Nucleus accumbens (tissue), 56 donors: ENCODE results near the gene GCNT2.
"Not testable (repeated sequence)": the region's sequence is repeated elsewhere in the genome, so short reads cannot be mapped to it uniquely, and the experiment has no call there.

Source experiments
- DNase-seq, 56 donors: peaks; one replicate each; lab custom pipeline; 2025; lab: John Stamatoyannopoulos, UW

Gene GCNT2

DNA sequence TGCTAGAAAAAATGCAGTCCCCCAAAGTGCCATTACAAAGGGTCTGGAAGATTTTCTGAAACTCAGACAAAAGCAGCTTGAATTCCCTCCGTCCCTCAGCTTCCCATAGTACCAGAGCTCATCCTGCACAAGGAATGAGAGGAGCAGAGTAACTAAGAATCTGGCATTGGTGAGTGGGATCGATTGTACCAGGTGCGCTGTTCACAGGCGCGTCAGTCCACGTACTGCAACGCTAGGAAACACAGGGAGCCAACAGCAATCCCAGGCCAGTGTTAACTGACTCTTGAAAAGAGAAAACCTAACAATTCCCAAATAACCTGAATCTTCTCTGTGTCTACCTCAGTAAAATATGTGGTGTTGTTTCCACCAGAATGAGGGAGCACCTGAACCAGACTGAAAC is 77.9 kb downstream of the GCNT2 start:
- no peak for DNase-seq

DNA sequence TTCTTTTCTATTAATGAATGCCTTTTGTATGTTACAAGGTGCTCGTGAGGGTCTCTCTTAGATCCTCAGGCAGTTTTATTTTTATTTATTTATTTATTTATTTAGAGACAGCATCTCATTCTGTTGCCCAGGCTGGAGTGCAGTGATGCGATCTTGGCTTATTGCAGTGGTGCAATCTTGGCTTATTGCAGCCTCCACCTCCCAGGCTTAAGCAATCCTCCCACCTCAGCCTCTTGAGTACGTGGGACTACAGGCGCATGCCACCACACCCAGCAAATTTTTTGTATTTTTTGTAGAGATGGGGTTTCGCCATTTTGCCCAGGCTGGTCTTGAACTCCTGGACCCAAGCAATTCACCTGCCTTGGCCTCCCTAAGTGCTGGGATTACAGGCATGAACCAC is 79.5 kb downstream of the GCNT2 start:
- DNase-seq, result not testable (repeated sequence)

DNA sequence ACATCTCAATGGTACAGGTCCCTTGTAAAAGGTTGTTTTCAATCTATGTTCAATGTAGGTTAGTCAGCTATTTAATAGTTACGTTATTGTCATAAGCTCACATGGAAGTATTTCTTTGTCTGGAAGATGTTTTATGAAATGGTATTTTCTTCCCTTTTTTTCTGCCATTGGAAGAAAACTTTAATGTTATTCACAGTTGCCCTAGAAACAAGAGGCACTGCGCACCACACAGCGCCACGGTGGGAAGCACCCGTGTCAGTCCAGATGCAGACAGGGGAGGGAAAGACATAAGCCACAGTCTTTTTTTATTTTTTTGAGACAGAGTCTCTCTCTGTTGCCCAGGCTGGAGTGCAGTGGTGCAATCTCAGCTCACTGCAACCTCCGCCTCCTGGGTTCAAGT is 82.1 kb downstream of the GCNT2 start:
- peak in 7 of 56 donors; percentile 3 to 41 (median 9) for DNase-seq

DNA sequence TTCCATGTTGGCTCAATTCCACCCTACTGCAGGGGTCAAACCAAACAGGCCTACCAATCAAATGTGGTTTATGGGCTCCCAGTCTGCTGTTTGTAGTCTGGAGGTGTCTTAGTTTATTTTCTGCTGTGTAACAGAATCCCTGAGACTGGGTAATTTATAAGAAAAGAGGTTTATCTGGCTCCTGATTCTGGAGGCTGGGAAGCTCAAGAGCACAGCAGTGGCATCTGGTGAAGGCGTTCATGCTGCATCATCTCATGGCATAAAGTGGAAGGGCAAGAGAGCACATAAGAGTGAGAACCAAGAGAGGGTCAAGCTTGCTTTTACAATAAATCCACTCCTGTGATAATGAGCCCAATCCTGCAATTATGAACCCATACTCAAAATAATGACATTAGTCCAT is 87.9 kb downstream of the GCNT2 start:
- no peak for DNase-seq

DNA sequence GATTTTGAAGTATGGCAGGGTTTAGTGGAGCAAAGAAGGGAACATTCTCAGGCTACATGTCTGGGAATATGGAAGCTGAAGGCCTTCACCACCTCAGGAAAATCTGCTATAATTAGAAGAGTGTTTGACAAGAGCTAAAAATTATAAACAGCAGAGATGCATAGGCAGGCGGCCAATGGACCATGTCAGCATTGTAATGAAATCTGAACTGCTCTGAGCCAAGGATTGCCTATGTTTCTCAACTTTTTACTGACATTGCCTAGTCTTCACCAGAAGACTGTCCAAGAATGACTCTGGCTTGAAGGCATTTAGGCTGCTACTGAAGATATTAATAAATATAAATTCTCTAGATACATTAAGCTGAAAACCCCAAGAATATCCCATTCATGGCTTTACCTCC is 89.1 kb downstream of the GCNT2 start:
- no peak for DNase-seq

DNA sequence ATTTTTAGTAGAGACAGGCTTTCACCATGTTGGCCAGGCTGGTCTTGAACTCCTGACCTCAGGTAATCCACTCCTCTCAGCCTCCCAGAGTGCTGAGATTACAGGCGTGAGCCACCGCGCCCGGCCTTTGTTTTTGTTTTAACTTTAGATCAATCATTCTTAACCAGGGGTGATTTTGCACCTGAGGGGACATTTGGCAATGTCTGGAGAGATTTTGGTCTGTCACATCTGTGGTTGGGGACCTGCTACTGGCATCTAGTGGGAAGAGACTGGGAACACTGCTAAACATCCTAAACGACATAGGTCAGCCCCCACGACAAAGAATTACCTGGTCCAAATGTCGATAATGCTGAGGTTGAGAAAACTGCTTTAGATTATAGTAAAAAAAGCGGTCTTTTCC is 91.0 kb downstream of the GCNT2 start:
- DNase-seq, result no peak

DNA sequence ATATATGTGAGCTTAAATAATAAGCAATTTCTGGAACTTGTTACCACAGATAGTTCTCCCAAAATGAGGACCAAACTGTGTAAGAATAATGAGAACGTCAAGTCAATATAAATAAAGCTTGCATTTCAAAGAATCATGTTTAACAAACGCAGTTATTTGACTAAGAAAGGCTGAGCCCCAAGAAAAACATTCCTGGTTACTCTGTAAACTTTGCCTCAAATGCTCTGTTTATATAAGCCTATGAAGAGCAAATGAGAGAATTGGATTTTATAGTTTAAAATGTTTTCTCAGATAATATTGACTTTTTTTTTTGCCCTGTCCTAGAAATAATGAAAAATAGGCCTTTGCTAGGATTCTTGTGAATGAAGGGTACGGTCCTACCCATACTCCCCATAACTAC is 91.9 kb downstream of the GCNT2 start:
- DNase-seq, result no peak

DNA sequence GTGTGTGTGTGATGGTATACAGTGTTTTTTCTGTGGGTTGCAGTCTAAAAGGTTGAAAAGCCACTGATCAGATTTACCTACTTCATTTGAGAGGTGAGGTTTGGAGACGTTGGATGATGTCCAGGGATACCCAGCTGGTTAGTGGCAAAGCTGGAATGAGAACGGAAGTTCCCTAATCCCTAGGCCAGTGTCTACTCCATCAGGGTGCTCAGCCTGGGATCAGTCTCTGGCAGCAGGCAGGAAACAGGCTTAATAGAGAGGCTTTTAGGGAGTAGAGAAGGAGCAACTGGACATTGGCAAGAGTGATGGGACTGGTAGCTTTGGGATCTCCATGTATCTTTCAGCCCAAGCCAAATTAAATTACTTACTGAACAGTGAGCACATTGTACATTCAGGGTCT is 92.6 kb downstream of the GCNT2 start:
- DNase-seq, result no peak

DNA sequence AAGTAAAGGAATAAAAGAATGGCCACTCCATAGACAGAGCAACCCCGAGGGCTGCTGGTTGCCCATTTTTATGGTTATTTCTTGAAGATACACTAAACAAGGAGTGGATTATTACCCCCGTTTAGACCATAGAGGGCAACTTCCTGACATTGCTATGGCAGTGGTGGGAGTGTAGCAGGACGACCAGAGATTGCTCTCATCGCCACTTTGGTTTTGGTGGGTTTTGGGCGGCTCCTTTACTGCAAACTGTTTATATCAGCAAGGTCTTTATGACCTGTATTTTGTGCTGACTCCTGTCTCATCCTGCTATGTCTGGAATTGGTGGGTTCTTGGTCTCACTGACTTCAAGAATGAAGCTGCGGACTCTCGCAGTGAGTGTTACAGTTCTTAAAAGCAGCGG is 94.5 kb downstream of the GCNT2 start:
- DNase-seq, result no peak

DNA sequence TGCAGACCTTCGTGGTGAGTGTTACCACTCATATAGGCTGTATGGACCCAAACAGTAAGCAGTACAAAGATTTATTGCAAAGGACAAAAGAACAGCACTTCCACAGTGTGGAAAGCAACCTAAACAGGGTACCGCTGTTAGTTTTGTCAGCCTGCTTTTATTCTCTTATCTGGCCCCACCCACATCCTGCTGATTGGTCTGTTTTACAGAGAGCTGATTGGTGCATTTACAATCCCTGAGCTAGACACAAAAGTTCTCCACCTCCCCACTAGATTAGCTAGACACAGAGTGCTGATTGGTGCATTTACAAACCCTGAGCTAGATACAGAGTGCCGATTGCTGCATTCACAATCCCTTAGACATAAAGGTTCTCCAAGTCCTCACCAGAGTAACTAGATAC is 95.1 kb downstream of the GCNT2 start:
- not testable (repeated sequence) for DNase-seq

DNA sequence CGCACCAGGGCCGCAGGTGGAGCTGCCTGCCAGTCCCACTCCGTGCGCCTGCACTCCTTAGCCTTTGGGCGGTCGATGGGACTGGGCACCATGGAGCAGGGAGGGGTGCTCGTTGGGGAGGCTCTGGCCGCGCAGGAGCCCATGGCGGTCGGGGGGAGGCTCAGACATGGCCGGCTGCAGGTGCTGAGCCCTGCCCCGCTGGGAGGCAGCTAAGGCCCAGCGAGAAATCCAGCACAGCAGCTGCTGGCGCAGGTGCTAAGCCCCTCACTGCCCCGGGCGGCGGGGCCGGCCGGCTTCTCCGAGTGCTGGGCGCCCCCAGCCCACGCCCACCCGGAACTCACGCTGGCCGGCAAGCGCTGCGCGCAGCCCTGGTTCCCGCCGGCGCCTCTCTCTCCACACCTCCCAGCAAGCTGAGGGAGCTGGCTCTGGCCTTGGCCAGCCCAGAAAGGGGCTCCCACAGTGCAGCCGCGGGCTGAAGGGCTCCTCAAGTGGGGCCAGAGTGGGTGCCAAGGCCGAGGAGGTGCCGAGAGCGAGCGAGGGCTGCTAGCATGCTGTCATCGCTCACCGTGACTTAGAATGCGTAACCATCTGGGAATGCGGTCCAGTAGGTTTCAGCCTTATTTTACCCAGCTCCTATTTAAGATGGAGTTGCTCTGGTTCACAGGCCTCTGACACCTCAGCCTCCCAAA is 96.0 kb downstream of the GCNT2 start:
- DNase-seq, result no peak

DNA sequence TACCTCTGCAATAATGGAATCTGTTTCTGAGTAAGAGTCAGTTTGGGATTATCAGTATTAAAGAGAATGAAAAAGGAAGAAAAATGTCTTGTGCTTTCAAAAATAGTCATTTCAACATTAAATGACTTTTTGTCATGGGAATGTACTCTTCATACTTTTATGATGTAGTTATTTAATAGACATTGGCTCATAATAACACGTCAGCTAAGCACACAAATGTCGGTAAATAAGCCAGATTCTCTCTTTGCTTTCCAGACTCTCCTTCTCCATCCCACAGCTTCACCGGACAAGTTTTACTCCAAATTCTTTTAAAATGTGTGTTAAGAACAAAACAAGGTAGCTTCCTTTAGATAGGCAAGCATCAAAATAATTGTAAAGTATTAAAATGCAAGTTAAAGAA is 97.3 kb downstream of the GCNT2 start:
- no peak for DNase-seq

DNA sequence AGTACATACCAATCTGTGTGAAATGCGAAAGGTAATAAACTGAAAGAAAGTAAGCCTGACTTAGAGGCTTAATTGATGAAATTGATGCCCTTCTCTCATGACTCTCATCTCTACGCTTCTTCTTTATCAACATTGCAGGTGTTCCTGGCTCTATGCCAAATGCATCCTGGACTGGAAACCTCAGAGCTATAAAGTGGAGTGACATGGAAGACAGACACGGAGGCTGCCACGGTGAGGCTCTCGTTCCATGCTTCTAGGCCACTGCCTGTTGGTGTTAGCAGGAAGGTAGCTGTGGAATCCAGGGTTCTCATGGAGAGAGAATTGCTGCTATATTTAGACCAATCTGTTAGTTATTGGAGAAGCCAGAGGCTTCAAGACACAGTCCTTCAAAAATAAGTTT is 100.1 kb downstream of the GCNT2 start:
- no peak for DNase-seq

DNA sequence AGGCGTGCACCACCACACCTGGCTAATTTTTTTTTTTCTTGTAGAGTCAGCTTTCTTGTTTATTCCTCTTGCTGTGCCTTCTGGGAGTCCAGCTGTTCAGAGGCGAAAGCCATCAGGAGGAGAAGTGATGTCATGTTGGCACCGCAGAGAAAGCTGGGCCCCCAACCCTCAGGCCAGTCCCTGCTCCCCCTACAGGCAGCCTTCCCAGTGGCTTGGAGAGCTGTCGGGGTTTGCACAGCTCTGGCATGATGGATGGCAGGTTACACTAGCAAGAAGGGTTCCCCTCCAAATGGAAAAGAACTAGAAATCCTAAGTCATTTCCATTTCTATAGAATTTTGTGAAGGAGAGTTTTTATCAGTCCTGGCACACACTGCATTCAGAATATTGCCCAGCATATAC is 100.7 kb downstream of the GCNT2 start:
- no peak for DNase-seq

DNA sequence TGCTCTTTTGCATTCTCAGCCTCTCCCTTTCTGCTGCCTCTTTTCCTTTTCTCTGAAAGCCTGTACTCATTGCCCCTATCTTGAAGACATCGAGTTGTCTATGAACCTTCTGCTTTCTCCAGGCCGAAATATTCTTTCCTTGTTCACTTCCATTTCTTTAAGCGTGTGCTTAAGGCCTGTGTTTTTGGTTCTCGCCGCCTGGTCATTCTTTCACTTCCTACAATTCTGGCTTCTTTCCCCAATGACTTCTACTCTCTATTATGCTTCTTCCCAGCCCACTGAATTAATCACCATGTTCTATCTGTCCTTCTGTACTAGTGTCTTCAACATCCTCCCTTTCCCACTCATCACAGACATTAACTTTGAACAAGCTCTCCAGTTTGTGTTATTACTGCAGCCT is 103.7 kb downstream of the GCNT2 start:
- DNase-seq, result no peak

DNA sequence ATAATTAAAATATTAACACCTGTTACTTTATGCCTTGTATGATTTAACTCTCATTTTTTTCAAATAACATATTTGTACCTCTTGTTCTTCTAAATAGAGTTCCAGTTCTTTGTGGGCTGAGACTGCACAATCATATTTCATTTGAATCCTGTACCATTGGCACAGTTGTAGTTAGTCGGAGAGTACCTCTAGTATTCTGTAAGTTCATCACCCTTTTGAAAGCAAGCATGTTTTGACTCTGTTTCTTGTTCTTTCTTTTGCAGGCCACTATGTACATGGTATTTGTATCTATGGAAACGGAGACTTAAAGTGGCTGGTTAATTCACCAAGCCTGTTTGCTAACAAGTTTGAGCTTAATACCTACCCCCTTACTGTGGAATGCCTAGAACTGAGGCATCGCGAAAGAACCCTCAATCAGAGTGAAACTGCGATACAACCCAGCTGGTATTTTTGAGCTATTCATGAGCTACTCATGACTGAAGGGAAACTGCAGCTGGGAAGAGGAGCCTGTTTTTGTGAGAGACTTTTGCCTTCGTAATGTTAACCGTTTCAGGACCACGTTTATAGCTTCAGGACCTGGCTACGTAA is 105.1 kb downstream of the GCNT2 start:
- no peak for DNase-seq

DNA sequence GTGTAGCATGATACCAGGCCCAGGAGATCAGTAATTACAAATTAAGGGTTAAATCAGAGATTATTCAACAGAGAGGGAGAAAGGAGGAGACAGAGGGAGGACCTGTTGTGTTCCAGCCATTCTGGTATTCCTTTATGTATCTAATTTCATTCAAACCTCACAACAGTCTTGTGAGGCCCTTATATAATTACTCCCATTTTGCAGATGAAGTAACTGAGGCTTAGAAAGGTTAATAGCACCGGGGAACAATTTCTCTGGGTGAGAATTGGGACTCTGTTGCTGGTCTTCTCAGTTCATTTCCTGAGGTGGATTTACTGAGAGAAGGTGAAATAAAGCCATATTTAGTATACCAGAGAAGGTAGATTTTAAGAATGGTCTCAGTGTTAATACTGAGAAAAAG is 106.6 kb downstream of the GCNT2 start:
- no peak for DNase-seq

DNA sequence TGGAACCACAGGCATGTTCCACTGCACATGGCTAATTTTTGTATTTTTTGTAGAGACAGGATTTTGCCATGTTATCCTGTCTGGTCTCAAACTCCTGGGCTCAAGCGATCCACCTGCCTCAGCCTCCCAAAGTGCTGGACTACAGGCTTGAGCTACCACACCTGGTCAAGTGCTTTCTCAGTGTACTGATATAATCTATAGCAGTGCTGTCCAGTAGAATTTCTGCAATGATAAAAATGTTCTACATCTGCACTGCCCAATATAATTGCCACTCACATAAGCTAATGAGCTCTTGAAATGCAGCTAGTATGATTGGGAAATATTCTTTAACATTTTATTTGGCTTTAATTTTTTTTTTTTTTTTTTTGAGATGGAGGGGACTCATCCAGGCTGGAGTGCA is 109.0 kb downstream of the GCNT2 start:
- no peak for DNase-seq

DNA sequence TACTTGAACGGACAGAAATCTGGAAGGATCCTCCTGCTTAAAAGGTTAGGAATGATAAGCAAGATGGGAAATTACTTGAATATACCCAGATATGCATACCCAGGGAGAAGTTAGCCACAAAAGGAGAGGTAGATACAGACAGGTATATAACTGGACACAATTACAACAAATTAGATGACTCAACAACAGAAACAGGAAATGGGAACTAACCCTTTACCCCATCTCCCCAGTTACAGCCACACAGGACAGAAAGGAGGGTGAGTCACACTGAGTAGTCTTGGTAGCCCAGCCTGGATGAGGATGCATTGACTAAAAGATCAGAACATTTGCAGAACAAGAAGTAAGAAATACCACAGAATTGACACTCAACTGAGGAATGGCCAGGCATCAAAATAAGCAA is 112.1 kb downstream of the GCNT2 start:
- no peak for DNase-seq

DNA sequence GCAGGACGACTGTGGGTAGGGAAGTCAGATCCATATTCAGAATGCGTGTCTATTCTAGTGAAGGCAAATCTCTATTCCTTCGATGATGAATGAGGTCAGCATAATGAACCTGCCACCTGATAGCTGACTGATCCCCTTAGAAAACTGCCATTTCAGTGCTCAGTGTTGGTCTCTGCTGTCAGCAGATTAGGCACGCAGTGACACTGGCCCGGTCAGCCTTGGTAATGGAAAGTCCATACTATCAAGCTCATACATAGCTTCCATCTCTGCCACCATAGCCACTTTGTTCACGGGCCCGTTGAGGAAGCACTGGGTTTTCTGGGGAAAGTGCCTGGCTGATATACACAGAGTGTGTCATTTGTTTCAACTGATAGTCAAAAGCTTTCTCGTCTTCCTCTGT is 119.3 kb downstream of the GCNT2 start:
- DNase-seq, result no peak

DNA sequence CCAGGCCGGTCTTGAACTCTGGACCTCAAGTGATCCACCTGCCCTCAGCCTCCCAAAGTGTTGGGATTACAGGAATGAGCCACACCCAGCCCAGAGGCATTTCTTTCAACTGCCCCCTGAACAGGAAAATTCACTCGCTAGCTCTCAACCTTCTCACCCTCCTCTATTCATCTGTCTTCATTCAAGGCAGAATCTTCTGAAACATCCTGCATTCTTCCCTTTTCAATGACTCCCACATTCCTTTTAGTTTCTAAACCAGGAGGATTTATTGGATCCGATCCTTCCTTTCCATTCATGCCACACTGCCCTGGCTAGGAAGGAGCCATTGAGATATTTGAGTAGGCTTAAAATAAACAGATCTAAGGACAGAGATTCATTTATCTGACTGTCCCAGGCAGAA is 120.4 kb downstream of the GCNT2 start:
- no peak for DNase-seq

DNA sequence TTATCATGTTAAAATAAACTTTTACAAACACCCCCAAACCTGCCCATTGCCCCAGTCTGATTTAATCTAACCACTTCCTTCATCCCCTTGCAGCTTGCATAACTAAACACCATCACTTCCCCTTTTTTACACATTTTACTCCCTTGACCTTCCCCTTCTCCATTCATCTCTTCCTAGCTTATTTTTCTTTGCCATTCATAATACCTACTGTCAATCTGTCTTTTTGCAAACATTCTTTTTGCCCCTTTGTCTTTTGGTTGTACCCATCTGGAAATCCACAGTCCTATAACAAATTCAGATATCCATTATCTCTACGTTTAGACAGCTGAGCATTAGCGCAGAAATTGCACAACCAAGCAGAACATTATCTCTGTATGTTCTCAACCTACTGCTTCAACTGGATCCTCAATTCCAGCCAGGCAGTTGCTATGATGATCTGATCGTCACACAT is 122.1 kb downstream of the GCNT2 start:
- no peak for DNase-seq

DNA sequence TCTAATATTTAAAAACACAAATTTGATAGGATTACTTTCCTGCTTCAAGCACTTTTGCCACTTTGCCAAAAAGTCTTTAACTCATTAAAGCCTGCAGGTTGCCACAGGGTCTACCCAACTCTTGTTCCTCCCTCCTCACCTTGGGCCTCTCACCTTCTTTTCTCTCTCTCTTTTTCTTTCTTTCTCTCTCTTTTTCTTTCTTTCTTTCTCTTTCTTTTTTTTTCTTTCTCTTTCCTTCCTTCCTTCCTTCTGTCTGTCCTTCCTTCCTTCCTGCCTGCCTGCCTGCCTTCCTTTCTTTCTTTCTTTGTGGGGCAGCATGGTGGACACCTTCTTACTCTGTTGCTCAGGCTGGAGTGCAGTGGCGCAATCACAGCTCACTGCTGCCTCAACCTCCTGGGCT is 123.1 kb downstream of the GCNT2 start:
- no peak for DNase-seq
